ENCODE data around the gene SLC22A15.
"Not testable (repeated sequence)": the region's sequence is repeated elsewhere in the genome, so short reads cannot be mapped to it uniquely, and the experiment has no call there.

The SLC22A15 gene

GRCh38 chr1:115980998-115981993 is 5.0 kb downstream of the SLC22A15 start:
- no peak for DNase-seq (ENCODE audit: low read depth)

GRCh38 chr1:115982400-115982799 is 6.1 kb downstream of the SLC22A15 start:
- no peak for DNase-seq (ENCODE audit: low read depth)

GRCh38 chr1:115983584-115983983 is 7.3 kb downstream of the SLC22A15 start:
- DNase-seq (ENCODE audit: low read depth) = no peak

- no peak for DNase-seq (ENCODE audit: low read depth)
Measured at GRCh38 chr1:115987623-115988022, 11.3 kb downstream of the SLC22A15 start.

GRCh38 chr1:115988953-115989352 is 12.6 kb downstream of the SLC22A15 start:
- DNase-seq (ENCODE audit: low read depth) = no peak

GRCh38 chr1:115989699-115990098 is 13.4 kb downstream of the SLC22A15 start:
- DNase-seq (ENCODE audit: low read depth) = no peak

- DNase-seq (ENCODE audit: low read depth) = no peak
Measured at GRCh38 chr1:115991909-115992308, 15.6 kb downstream of the SLC22A15 start.

- DNase-seq (ENCODE audit: low read depth) = not testable (repeated sequence)
Measured at GRCh38 chr1:115997921-115998320, 21.6 kb downstream of the SLC22A15 start.

- no peak for DNase-seq (ENCODE audit: low read depth)
Measured at GRCh38 chr1:116001739-116002487, 25.6 kb downstream of the SLC22A15 start.

GRCh38 chr1:116002781-116003420 is 26.6 kb downstream of the SLC22A15 start:
- no peak for DNase-seq (ENCODE audit: low read depth)

- no peak for DNase-seq (ENCODE audit: low read depth)
Measured at GRCh38 chr1:116003823-116004222, 27.5 kb downstream of the SLC22A15 start.

- DNase-seq (ENCODE audit: low read depth) = no peak
Measured at GRCh38 chr1:116006486-116006964, 30.2 kb downstream of the SLC22A15 start.

GRCh38 chr1:116008656-116009390 is 32.5 kb downstream of the SLC22A15 start:
- no peak for DNase-seq (ENCODE audit: low read depth)

- no peak for DNase-seq (ENCODE audit: low read depth)
Measured at GRCh38 chr1:116012716-116013115, 36.4 kb downstream of the SLC22A15 start.

- DNase-seq (ENCODE audit: low read depth) = no peak
Measured at GRCh38 chr1:116015679-116016078, 39.4 kb downstream of the SLC22A15 start.

- DNase-seq (ENCODE audit: low read depth) = no peak
Measured at GRCh38 chr1:116018007-116018406, 41.7 kb downstream of the SLC22A15 start.

- no peak for DNase-seq (ENCODE audit: low read depth)
Measured at GRCh38 chr1:116019653-116020253, 43.4 kb downstream of the SLC22A15 start.

- DNase-seq (ENCODE audit: low read depth) = peak; percentile 24
Measured at GRCh38 chr1:116020668-116021272, 44.5 kb downstream of the SLC22A15 start.

- no peak for DNase-seq (ENCODE audit: low read depth)
Measured at GRCh38 chr1:116024626-116025025, 48.3 kb downstream of the SLC22A15 start.

GRCh38 chr1:116026631-116027030 is 50.3 kb downstream of the SLC22A15 start:
- no peak for DNase-seq (ENCODE audit: low read depth)

All from activated T-cell treated with anti-CD3 and anti-CD28 coated beads for 24 hours (primary cell).